BE2C (cell line): ENCODE measurements around the gene MAPK13.

Experiments
- DNase-seq: peaks from one replicate; pipeline ENCODE4 v3.0.0-alpha.2; 2020
- H3K27me3 ChIP-seq: fragments of 250-450 bp; sonication (Bioruptor Pico); 2 replicates; pipeline ENCODE4 v1.5.1; 2020; ENCODE audit warnings: mild to moderate bottlenecking
- H3K36me3 ChIP-seq: fragments of 250-450 bp; sonication (Bioruptor Pico); 2 replicates; pipeline ENCODE4 v1.5.1; 2020; ENCODE audit warnings: mild to moderate bottlenecking
- H3K4me1 ChIP-seq: fragments of 250-450 bp; sonication (Bioruptor Pico); 2 replicates; pipeline ENCODE4 v1.5.1; 2020
- H3K4me3 ChIP-seq: 2 replicates; pipeline ENCODE4 v1.5.1; 2011; ENCODE audit warnings: low read depth, low read length
- H3K9me3 ChIP-seq: fragments of 250-450 bp; sonication (Bioruptor Pico); 2 replicates; pipeline ENCODE4 v1.5.1; 2020
- CTCF ChIP-seq: IDR thresholded peaks from 2 replicates; pipeline ENCODE4 v1.5.1; 2012; ENCODE audit warnings: mild to moderate bottlenecking, low read depth, low read length

Gene MAPK13

DNA sequence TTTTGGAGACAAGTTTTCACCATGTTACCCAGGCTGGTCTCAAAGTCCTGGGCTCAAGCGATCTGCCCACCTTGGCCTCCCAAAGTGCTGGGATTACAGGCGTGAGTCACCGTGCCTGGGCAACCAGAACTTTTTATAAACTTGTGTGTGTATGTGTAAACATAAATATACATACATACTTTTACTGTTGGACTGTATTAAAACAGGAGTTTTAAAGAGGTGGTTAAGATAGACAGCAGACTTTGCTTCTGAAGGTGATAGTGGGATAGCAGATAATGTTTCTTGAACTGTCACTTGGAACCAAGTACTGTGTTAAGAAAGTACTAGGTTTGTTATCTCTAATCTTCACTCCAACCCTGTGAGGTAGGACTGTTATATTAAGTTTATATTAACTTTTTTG lies 28.6 kb upstream of the MAPK13 start:
- no peak overlapping the region for H3K4me3 ChIP-seq
- H3K27me3 ChIP-seq: no peaks in the 10 kb centered on the region
- no peak for DNase-seq
- no peaks in the 10 kb centered on the region for H3K9me3 ChIP-seq
- TF ChIP-seq CTCF: no peak
- peaks cover 16% of the 10 kb centered on the region for H3K36me3 ChIP-seq
- peaks cover 10% of the 10 kb centered on the region for H3K4me1 ChIP-seq

GRCh38 chr6:36102853-36103252 lies 27.5 kb upstream of the MAPK13 start:
- no peak overlapping the region for H3K4me3 ChIP-seq
- peaks cover 24% of the 10 kb centered on the region for H3K36me3 ChIP-seq
- no peaks in the 10 kb centered on the region for H3K27me3 ChIP-seq
- no peaks in the 10 kb centered on the region for H3K9me3 ChIP-seq
- H3K4me1 ChIP-seq: peaks cover 10% of the 10 kb centered on the region
- TF ChIP-seq CTCF: no peak
- no peak for DNase-seq

- TF ChIP-seq CTCF: no peak
- Histone ChIP-seq H3K9me3 (no peaks in the 10 kb centered on the region), H3K4me3 (no peak overlapping the region), H3K4me1 (peaks cover 6% of the 10 kb centered on the region), H3K36me3 (peaks cover 34% of the 10 kb centered on the region), H3K27me3 (no peaks in the 10 kb centered on the region)
- no peak for DNase-seq
Measured at GRCh38 chr6:36104836-36105235, 25.5 kb upstream of the MAPK13 start.

- no peaks in the 10 kb centered on the region for H3K27me3 ChIP-seq
- no peaks in the 10 kb centered on the region for H3K9me3 ChIP-seq
- TF ChIP-seq CTCF: no peak
- H3K36me3 ChIP-seq: peaks cover 32% of the 10 kb centered on the region
- no peak overlapping the region for H3K4me3 ChIP-seq
- H3K4me1 ChIP-seq: no peaks in the 10 kb centered on the region; the same call in 1 of the 2 replicates
- DNase-seq: no peak
Measured at GRCh38 chr6:36109092-36109491, 21.2 kb upstream of the MAPK13 start.

DNA sequence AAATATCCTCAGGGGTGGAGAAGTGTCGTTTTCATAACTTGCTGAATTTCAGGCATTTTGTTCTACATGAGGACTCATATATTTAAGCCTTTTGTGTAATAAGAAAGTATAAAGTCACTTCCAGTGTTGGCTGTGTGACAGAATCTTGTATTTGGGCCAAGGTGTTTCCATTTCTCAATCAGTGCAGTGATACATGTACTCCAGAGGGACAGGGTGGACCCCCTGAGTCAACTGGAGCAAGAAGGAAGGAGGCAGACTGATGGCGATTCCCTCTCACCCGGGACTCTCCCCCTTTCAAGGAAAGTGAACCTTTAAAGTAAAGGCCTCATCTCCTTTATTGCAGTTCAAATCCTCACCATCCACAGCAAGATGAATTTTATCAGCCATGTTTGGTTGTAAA lies 20.3 kb upstream of the MAPK13 start:
- H3K36me3 ChIP-seq: peaks cover 34% of the 10 kb centered on the region
- no peak for TF ChIP-seq CTCF

GRCh38 chr6:36110863-36111262 lies 19.4 kb upstream of the MAPK13 start:
- no peak for DNase-seq
- H3K4me1 ChIP-seq: no peaks in the 10 kb centered on the region
- H3K9me3 ChIP-seq: no peaks in the 10 kb centered on the region
- peaks cover 34% of the 10 kb centered on the region for H3K36me3 ChIP-seq
- no peaks in the 10 kb centered on the region for H3K27me3 ChIP-seq
- no peak for TF ChIP-seq CTCF
- H3K4me3 ChIP-seq: no peak overlapping the region

More for the DNA sequence above, 20.3 kb upstream of the MAPK13 start:
- no peak for DNase-seq
- H3K27me3 ChIP-seq: no peaks in the 10 kb centered on the region
- no peak overlapping the region for H3K4me3 ChIP-seq
- H3K4me1 ChIP-seq: no peaks in the 10 kb centered on the region
- no peaks in the 10 kb centered on the region for H3K9me3 ChIP-seq
